NCI-H146 treated with DMSO at 0.1 percent for 48 hours (cell line): ENCODE data around the gene CKS1B.
A peak's percentile ranks its signal among the peaks of the same experiment; 100 is the strongest.

Source experiments
- DNase-seq: peaks from one replicate; lab custom pipeline; 2025; ENCODE audit not compliant: unreplicated experiment; lab: John Stamatoyannopoulos, UW

Gene CKS1B

GRCh38 chr1:154974102-154974807 lies at the start of gene CKS1B:
TSS of gene CKS1B (plus strand) at chr1:154974681. CDS start at chr1:154974746, 65 bp downstream.
- peak; percentile 99 for DNase-seq

DNA sequence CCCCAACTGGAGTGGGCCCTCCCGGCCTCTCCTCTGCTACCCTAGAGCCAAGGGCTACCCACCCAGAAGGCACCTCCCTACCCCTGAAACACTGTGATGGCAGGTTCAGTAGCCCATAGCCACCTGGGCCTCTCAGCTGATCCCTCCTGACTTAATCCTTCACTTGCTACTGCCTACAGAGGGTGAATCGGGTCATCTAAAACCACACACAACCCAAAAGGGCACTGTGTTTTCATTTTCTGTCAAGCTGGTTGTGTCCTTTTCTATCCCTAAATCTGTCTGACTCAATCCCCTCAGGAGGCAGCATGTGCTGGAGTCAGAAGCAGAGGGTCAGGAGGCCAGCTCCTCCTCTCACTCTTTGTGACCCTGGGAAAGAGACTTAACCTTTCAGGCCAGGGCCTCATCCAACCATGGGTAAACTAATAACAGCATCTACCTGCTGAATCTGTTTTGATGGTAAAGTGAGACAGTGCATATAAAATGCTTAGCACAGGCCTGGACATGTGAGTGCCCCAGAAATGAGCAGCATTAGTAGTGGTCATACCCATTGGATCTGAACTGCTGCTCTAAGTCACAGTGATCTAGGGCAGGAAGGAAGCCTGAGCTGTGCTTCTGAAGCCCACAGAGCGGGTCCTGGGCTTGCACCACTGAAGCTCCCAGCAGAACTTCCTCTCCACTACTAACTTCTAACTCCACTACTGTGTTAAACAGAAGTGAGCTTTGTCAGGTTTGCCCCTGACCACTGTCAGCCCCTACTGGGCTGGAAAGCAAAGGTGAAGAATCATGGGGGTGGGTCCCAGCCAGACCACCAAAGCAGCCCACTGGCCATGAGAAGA lies 48.9 kb upstream of the CKS1B start:
- no peak for DNase-seq

DNA sequence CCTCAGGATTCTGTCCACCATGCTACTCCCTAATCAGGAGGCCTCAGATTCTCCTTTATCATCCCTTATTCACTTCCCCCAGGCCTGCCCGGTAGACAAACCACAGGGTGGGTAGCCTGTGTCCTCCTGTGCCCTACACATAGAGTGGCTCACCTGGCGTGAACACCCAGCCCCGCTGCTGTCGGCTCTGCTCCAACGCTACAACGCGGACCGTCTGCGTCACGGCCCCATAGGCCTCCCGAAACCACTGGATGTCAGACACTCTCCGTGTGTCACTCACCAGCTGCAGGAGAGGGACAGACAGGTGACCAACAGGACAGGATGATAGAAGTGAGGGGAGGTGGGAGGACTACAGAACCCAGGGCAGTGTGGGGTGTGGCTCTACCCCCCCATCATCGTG lies 48.3 kb upstream of the CKS1B start:
- no peak for DNase-seq

- no peak for DNase-seq
Measured at GRCh38 chr1:154931940-154932487, 42.5 kb upstream of the CKS1B start.

DNA sequence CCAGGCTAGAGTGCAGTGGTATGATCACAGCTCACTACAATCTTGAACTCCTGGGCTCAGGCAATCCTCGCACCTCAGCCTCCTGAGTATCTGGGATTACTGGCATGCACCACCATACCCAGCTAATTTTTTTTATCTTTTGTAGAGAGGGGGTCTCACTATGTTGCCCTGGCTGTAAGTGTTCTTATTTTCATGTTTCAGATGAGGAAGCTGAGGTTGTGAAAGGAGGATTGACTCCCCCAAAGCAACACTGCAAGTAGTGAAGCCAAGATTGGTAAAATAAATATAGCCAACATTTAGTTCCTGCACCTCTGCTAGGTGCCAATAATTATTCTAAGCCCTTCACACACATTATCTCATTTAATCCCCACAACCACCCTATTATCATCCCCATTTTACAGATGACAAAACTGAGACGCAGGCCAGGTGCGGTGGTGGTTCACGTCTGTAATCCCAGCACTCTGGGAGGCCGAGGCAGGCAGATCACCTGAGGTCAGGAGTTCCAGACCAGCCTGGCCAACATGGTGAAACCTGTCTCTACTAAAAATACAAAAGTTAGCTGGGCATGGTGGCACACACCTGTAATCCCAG lies 40.0 kb upstream of the CKS1B start:
- no peak for DNase-seq

- DNase-seq = no peak
Measured at GRCh38 chr1:154935749-154936554, 38.5 kb upstream of the CKS1B start.

- DNase-seq = peak; percentile 87
Measured at GRCh38 chr1:154936555-154937084, 37.9 kb upstream of the CKS1B start, which contains the start of gene PMVK. TSS of gene PMVK (minus strand) at chr1:154936719. CDS start at chr1:154936685, 34 bp downstream.

DNA sequence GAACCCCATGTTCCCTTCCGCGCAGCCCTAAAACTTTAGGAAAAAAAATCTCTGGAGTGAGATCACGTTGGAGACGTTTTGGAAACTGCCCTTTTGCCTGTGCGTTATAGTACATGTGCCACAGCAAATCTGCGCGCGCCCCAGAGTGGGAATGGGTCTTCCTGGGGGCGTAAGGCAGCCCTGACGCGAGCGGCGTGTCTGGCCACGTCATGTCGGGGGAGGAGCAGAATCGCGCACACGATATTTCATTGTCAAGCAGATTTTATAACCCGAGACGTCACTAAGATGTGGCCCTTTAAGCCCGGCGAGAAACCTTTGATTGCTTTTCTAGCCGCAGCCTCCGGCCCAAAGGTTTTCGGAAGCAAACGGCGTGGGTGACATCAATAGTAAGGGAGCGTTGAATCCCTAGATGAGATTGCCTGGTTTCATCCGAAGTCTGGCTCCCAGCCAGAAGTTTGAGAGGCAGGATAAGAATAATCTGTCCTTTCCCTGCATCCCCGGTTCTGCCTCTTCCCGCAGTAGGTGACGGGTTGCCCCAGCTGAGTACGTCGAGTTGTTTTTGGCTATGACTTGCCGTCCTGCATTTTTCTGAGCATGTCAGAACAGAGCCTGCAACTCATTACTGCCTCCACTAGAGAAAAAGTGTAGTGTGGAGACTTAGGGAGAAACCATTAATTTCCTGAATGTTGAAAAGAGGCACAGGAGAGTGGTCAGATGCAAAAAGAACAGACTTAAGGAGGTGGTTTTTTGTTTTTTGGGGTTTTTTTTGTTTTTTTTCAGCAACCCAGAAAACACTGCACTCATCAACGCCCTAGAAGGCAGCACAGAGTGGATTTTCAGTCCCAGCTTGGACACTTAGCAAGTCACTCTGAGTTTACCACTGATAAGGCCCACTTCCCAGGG lies 37.1 kb upstream of the CKS1B start:
- peak; percentile 83 for DNase-seq

GRCh38 chr1:154937988-154938386 lies 36.5 kb upstream of the CKS1B start:
- no peak for DNase-seq

GRCh38 chr1:154938604-154939399 lies 35.7 kb upstream of the CKS1B start:
- DNase-seq = no peak

- no peak for DNase-seq
Measured at GRCh38 chr1:154940213-154940560, 34.3 kb upstream of the CKS1B start.

GRCh38 chr1:154940651-154941194 lies 33.8 kb upstream of the CKS1B start:
- DNase-seq = no peak

DNA sequence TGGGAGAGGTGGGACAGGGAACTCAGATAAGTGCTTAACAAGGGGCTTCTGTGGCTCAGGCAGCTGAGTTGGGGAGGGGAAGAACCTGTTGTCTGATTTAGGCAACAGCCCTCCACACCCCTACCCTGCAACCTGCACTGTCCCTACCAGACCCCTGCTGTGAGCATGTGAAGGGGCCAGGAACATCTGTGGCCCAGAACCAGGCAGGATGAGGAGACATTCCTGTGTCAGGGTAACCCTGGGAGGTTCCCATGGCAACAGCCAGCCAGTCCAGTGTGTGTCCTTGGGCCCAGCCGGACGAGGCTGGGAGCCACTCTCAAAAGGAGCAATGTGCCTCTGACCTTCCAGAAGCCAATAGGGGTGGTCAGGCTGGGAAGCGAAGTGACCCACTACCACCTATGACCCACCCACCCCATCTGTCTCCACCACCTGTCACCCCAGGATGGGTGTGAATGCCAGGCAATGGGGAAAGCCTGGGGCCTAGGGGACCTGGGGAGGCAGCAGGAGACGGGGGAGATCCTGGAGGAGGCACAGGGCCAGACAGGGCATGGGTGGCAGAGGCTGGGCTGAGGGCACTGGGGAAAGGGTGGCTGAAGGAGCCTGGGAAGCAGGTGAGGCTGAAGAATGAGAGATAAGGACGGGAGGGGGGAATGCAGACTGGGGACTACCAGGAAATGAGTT lies 33.0 kb upstream of the CKS1B start:
- no peak for DNase-seq

GRCh38 chr1:154943649-154944400 lies 30.7 kb upstream of the CKS1B start:
- DNase-seq = no peak

DNA sequence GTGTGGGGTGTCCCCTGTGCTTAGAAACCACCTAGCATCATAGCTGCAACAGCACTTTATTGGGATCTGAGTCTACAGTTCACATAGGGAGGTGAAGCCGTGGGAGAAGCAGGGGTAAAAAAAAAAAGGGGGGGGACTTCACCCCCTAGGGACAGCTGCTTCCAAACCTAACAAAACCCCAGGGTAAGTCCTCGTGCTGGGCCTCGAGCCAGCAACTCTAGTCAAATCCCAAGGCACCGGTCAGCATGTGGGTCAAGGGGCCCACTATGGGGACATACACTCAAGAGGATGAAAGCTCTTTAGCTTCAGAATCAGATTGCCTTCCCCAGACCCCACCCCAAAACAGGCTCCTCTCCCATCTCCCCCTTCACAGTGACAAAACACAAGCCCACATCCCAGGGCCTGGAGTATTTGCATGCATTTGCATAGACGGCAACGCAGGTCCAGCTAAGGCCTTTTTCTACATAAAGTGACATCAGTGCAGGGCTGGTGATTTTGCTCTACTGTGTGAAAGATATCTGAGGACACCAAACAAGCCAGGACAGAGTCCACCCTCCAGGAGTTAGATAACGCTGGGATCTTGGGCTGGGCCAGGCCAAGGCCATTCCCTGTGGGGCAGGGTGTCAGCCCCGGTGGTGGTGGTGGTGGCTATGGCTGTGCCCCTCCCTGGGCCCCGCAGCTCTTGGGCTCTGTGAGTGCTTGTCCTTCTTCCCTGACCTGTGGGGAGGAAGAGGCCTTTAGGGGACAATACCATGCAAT lies 29.9 kb upstream of the CKS1B start:
- no peak for DNase-seq

- DNase-seq = no peak
Measured at GRCh38 chr1:154945160-154945961, 29.1 kb upstream of the CKS1B start.
